Measurements from ENCODE around the gene SPIRE1.
"Not testable (repeated sequence)": the region's sequence is repeated elsewhere in the genome, so short reads cannot be mapped to it uniquely, and the experiment has no call there.

Gene SPIRE1

GRCh38 chr18:12597760-12598159 is 60.1 kb downstream of the SPIRE1 start:
- no peak for DNase-seq

GRCh38 chr18:12595571-12596255 is 62.2 kb downstream of the SPIRE1 start:
- DNase-seq = no peak

DNA sequence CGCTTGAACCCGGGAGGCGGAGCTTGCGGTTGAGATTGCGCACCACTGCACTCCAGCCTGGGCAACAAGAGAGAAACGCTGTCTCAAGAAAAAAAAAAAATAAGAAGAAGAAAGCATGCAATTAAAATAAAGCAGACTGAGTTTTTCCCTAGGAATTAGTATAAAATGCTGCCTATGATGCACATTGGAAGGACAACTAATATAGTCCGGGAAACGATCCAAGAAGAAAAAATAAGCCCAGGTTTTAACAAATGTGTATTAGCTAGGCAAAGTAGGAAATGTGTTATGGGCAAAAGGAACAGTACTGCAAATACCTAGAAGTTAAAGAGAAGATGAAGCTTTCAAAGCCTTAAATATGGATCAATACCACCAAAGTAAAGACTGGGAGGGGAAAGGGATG is 64.0 kb downstream of the SPIRE1 start:
- no peak for DNase-seq

DNA sequence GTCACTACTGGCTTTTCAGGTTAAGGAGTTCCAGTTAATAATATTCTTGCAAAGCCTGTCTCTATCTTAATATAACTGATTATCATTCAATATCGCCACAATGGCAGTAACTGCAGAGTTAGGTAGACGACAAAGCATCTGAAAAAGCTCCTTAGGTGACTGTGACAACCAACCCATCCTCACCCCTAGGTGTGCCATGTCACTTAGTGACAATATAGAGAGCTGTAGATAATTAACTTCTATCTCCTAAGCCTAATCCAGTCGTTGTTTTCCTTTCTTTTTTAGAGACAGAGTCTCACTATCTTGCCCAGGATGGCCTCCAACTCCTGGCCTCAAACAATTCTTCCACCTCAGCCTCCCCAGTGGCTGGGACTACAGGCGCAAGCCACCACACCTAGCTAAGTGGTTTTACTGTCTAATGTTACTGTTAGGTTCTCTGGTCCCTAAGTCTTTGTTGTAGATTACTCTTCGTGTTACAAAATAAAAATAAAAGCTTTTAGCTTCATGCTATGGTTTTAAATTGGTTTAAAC is 65.2 kb downstream of the SPIRE1 start:
- no peak for DNase-seq

DNA sequence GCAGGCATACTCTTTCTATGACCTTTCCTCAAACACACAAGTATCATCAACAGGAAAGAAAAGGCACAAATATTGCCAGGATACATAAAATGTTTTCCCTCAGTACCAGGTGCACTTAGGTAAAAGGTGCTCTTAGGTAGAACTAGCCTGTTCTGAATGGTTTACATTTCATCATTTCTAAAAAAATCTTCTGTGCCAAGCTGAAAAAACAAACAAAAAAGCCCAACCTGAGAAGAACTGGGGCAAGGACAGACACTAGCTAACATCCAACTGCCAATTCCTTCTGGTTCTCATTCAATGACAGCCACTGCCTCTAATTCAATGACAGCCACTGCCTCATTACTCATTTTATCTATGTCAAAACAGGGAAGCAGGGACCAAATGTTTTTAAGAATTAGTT is 68.5 kb downstream of the SPIRE1 start:
- DNase-seq = no peak

GRCh38 chr18:12586956-12587355 is 71.0 kb downstream of the SPIRE1 start:
- no peak for DNase-seq

DNA sequence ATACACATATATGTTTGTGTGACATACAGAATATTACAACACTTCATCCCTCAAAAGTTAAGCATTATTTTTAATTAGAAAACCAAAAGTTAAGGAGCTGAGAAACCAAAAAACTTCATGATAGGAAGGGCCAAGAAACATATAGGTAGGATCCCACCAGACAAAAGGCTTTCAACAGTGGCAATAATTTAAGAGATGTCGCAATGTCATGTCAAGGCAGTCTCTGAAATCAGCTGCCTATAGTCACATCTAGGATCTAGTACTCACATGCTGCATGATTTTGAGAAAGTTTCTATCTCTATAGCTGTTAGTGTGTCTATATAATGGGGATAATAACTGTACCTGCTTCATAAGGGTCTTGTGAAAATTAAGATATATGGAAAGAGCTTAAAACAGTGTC is 72.7 kb downstream of the SPIRE1 start:
- DNase-seq = no peak

DNA sequence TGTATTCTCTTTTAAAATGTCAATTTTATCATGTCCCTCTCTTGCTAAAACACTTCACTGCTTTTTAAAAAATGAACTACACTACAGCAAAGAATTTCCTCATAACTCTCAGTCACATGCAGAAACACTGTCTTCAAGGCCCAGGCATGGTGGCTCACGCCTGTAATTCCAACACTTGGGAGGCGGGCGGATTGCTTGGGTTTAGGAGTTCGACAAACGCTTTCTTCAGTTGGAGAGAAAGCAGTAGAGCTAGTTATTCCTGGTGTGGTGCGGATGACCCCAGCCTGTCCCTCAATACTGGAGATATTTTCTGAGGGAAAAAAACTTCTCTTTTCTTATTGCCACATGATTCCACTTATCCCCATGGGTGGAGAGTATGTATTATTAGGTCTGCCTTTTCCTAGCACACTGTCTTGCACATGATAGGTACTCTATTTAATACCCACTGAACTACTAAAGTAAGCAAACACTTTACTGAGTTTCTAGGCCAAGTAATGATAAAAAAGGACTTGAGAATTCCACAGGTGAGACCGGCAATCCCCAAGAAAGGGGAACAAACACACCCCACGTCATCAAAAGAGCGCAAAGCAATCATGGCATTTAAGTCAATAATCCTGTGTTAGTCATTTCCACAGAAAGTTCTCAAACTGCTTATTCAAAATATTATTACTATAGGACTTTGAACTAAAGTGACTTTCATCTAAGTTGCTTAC is 77.1 kb downstream of the SPIRE1 start:
- no peak for DNase-seq

GRCh38 chr18:12579775-12580174 is 78.1 kb downstream of the SPIRE1 start:
- DNase-seq = no peak

DNA sequence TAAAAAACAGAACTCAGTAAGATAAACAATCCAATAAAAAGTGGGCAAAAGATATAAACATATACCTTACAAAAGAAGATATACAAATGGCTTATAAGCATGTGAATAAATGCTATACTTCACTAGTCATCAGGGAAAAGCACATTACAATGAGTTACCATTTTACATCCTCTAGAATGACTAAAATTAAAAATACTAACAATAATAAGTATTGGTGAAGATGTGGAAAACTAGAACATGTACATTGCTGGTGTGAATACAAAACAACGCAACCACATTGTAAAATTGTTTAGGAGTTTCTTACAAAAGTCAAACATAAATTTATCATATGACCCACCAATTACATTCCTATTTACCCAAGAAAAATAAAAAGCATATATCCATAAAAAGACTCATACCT is 80.1 kb downstream of the SPIRE1 start:
- DNase-seq = no peak

DNA sequence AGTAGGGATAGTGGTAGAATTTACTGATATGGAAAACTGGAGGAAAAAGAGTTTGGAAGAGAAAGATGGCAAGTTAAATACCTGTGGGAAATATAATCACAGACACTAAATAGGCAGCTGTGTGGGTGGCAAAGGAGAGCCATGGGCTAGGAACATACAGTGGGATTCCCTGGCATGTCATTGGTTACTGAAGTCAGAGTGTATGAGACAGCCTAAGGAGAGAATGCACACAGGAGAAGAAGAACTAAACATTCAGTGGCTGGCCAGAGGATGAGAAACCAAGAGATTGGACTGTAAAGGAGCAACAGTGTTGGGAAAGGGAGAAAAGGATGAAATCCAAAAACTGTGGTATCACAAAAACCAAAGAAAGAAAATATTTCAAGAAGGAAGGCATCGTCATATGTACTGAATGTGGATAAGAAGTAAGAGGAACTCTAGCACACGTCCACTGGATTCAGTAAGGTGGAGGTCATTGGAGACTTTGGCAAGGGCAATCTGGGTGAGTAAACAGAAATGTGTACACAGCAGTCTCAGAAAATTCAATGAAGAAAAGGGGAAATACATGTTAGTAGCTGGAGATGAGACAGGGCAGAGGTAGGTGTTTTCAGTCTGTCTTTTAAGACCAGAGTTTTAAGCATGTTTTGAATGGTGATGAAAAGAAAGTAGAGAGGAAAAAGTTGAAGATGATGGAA is 83.3 kb downstream of the SPIRE1 start:
- DNase-seq = no peak

DNA sequence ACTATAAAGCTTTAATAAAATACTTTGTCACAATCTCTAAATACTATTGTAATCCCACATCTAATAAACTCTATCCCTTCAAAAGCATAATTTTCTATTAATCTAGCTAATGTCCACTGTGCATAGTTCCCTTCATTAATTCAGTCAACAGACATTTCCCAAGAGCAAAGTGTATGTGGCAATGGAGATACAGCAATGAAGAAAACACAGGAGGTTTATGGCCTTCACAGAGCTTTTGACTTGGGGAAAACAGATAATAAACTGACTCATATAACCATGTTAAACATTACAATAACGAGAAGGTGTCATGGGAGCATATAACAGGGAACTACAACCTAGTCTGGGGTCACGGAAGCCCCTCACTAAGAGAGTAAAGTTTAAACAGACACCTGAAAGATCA is 86.3 kb downstream of the SPIRE1 start:
- no peak for DNase-seq

GRCh38 chr18:12569791-12570190 is 88.1 kb downstream of the SPIRE1 start:
- DNase-seq = no peak

GRCh38 chr18:12567849-12568248 is 90.1 kb downstream of the SPIRE1 start:
- no peak for DNase-seq

- DNase-seq = no peak
Measured at GRCh38 chr18:12564861-12565260, 93.0 kb downstream of the SPIRE1 start.

- no peak for DNase-seq
Measured at GRCh38 chr18:12564378-12564777, 93.5 kb downstream of the SPIRE1 start.

DNA sequence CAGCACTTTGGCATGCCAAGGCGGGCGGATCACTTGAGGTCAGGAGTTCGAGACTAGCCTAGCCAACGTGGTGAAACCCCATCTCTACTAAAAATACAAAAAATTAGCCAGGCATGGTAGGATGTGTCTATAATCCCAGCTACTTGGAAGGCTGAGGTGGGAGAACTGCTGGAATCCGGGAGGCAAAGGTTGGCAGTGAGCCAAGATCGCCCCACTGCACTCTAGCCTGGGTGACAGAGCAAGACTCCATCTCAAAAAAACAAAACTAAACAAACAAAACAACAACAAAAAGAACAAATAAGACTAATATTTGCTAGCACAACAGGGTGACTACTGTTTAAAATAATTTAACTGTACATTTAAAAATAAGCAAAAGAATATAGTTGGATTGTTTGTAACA is 97.3 kb downstream of the SPIRE1 start:
- not testable (repeated sequence) for DNase-seq

DNA sequence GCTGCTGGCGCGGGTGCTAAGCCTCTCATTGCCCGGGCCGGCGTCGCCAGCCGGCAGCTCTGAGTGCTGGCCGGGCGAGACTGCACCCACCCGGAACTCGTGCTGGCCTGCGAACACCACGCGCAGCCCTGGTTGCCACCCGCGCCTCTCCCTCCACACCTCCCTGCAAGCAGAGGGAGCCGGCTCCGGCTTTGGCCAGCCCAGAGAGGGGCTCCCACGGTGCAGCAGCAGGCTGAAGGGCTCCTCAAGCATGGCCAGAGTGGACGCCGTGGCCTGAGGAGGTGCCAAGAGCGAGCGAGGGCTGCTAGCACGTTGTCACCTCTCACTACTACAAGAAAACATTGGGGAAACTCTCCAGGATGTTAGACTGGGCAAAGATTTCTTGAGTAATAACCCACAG is 98.6 kb downstream of the SPIRE1 start:
- DNase-seq = no peak

DNA sequence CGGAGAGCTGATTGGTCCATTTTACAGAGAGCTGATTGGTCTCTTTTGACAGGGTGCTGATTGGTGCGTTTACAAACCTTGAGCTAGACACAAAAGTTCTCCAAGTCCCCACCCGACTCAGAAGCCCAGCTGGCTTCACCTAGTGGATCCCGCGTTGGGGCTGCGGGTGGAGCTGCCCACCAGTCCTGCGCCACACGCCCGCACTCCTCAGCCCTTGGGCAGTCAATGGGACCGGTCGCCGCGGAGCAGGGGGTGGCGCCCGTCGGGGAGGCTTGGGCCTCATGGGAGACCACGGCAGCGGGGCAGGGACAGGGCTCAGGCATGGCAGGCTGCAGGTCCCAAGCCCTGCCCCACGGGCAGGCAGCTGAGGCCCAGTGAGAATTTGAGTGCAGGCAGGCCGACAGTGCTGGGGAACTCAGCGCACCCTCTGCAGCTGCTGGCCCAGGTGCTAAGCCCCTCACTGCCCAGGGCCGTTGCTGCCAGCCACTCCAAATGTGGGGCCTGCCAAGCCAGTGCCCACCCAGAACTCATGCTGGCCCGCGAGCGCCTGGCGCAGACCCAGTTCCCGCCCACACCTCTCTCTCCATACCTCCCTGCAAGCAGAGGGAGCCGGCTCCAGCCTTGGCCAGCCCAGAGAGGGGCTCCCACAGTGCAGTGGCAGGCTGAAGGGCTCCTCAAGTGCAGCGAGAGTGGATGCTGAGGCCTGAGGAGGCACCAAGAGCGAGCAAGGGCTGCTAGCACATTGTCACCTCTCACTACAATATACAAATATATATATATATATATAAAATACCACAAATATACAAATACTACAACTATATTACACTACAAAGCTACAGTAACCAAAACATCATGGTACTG is 100.7 kb downstream of the SPIRE1 start:
- no peak for DNase-seq

GRCh38 chr18:12554796-12555388 is 103.0 kb downstream of the SPIRE1 start:
- no peak for DNase-seq

- DNase-seq = no peak
Measured at GRCh38 chr18:12552879-12553242, 105.0 kb downstream of the SPIRE1 start.

All from cerebellar nuclear complex (tissue), 1 donor.